ENCODE results near the gene SS18L1. TPM values are rescaled to one million over a fixed set of nuclear protein-coding genes. Genes with fewer than 3 reads are reported as not detected.

Gene SS18L1
- total RNA-seq, 2 experiments from 2014 or later: 18.0 to 19.5 TPM

GRCh38 chr20:62182469-62183425, 39.2 kb downstream of the SS18L1 start, which contains the start of gene MTG2:
Gene MTG2, plus strand, starts transcription at chr20:62183028. Its CDS starts 10,393 bp downstream, at chr20:62193421.
- CTCF ChIA-PET: no interaction called here
- POLR2A ChIA-PET: no interaction called here

GRCh38 chr20:62183426-62184142, 40.0 kb downstream of the SS18L1 start:
- ChIA-PET CTCF (no interaction called here), POLR2A (no interaction called here)

- ChIA-PET POLR2A (no interaction called here), CTCF (no interaction called here)
Observed at GRCh38 chr20:62186096-62186426, 42.5 kb downstream of the SS18L1 start.

- ChIA-PET POLR2A (no interaction called here), CTCF (no interaction called here)
Observed at GRCh38 chr20:62186887-62187866, 43.6 kb downstream of the SS18L1 start.

- ChIA-PET POLR2A (no interaction called here), CTCF (no interaction called here)
Observed at GRCh38 chr20:62190639-62191411, 47.3 kb downstream of the SS18L1 start.

- POLR2A ChIA-PET: interaction anchor here (0.5 kb wide), 1 partner anchor 110 kb away, joined by 3 read pairs; no protein-coding TSS in a partner anchor
- CTCF ChIA-PET: no interaction called here
Observed at GRCh38 chr20:62191781-62192559, 48.4 kb downstream of the SS18L1 start.

GRCh38 chr20:62192635-62193034, 49.1 kb downstream of the SS18L1 start:
- CTCF ChIA-PET: no interaction called here
- POLR2A ChIA-PET: no interaction called here

- ChIA-PET POLR2A (no interaction called here), CTCF (no interaction called here)
Observed at GRCh38 chr20:62193079-62194025, 49.8 kb downstream of the SS18L1 start.

GRCh38 chr20:62195075-62195405, 51.5 kb downstream of the SS18L1 start:
- ChIA-PET CTCF (interaction anchor here (1.6 kb wide), 1 partner anchor 10 kb away, joined by 4 read pairs; no protein-coding TSS in a partner anchor), POLR2A (no interaction called here)

- POLR2A ChIA-PET: no interaction called here
- CTCF ChIA-PET: interaction anchor here (1.6 kb wide), 1 partner anchor 11 kb away, joined by 4 read pairs; no protein-coding TSS in a partner anchor
Observed at GRCh38 chr20:62195736-62196135, 52.2 kb downstream of the SS18L1 start.

- CTCF ChIA-PET: interaction anchor here (1.6 kb wide), 1 partner anchor 11 kb away, joined by 4 read pairs; no protein-coding TSS in a partner anchor
- POLR2A ChIA-PET: no interaction called here
Observed at GRCh38 chr20:62196286-62196685, 52.7 kb downstream of the SS18L1 start.

GRCh38 chr20:62197311-62197710, 53.7 kb downstream of the SS18L1 start:
- ChIA-PET POLR2A (interaction anchor here (0.6 kb wide), 1 partner anchor 23 kb away, joined by 3 read pairs; the partner anchor contains the start of gene HRH3), CTCF (interaction anchor here (0.7 kb wide), 1 partner anchor 171 kb away, joined by 3 read pairs; no protein-coding TSS in a partner anchor)

GRCh38 chr20:62197801-62198200, 54.2 kb downstream of the SS18L1 start:
- CTCF ChIA-PET: interaction anchor here (0.7 kb wide), 1 partner anchor 170 kb away, joined by 3 read pairs; no protein-coding TSS in a partner anchor
- POLR2A ChIA-PET: no interaction called here

GRCh38 chr20:62198496-62198895, 54.9 kb downstream of the SS18L1 start:
- POLR2A ChIA-PET: no interaction called here
- CTCF ChIA-PET: no interaction called here

- CTCF ChIA-PET: no interaction called here
- POLR2A ChIA-PET: interaction anchor here (0.7 kb wide), 1 partner anchor 131 kb away, joined by 7 read pairs; no protein-coding TSS in a partner anchor
Observed at GRCh38 chr20:62198931-62199330, 55.4 kb downstream of the SS18L1 start.

- ChIA-PET CTCF (no interaction called here), POLR2A (no interaction called here)
Observed at GRCh38 chr20:62200491-62201172, 57.1 kb downstream of the SS18L1 start.

Measured in activated CD8-positive, alpha-beta memory T cell treated with anti-CD3 and anti-CD28 coated beads for 36 hours (primary cell).